HepG2 (cell line): ENCODE data around the gene GRIP1.

ENCODE experiments used
- ARNT2 ChIP-seq: sonication (generic); formaldehyde crosslinking; IDR thresholded peaks from 2 replicates; pipeline ENCODE4 v1.8.0; 2022; ENCODE audit warnings: mild to moderate bottlenecking, low read depth, missing genetic modification reagents, moderate library complexity
- CCDC6 ChIP-seq: sonication (generic); formaldehyde crosslinking; IDR thresholded peaks from 2 replicates; pipeline ENCODE4 v1.8.1; 2022; ENCODE audit warnings: mild to moderate bottlenecking, missing genetic modification reagents, moderate library complexity
- CTCF ChIP-seq: sonication (generic); formaldehyde crosslinking; IDR thresholded peaks from 2 replicates; pipeline ENCODE4 v1.5.0; 2020; ENCODE audit warnings: mild to moderate bottlenecking, missing genetic modification reagents, moderate library complexity
- GABPA ChIP-seq, 2 experiments: IDR thresholded peaks; 2 replicates each; pipeline ENCODE4 v1.6.1; 2011 to 2016; ENCODE audit warnings: low read depth in 2 of 2, low read length in 1 of 2, missing biosample characterization in 1 of 2, missing genetic modification characterization in 1 of 2
- NCOA1 ChIP-seq: sonication (generic); formaldehyde crosslinking; IDR thresholded peaks from 2 replicates; pipeline ENCODE4 v1.9.0; 2021; ENCODE audit warnings: missing genetic modification reagents
- SIN3A ChIP-seq: IDR thresholded peaks from 2 replicates; pipeline ENCODE4 v1.6.1; 2011; ENCODE audit warnings: low read depth, mild to moderate bottlenecking, control low read depth, low read length, borderline replicate concordance
- TCF12 ChIP-seq, 2 experiments: fragments of 450-650 bp in 1 of 2; sonication (generic) in 1 of 2; formaldehyde crosslinking in 1 of 2; IDR thresholded peaks; 2 replicates each; pipeline versions ENCODE4 v1.6.1 to v1.8.0; 2017 to 2022; ENCODE audit warnings: antibody characterized with exemption in 1 of 2, mild to moderate bottlenecking in 1 of 2, missing genetic modification reagents in 1 of 2, moderate library complexity in 1 of 2
- ZFP36 ChIP-seq: fragments of 150-350 bp; IDR thresholded peaks from 2 replicates; pipeline ENCODE4 v1.6.1; 2018; ENCODE audit warnings: borderline replicate concordance, low read length, low read depth; ENCODE audit not compliant: partially characterized antibody
- ZNF274 ChIP-seq: sonication (generic); formaldehyde crosslinking; IDR thresholded peaks from 2 replicates; pipeline ENCODE4 v1.5.1; 2020; ENCODE audit warnings: mild to moderate bottlenecking, missing genetic modification reagents
- ZNF562 ChIP-seq: sonication (generic); formaldehyde crosslinking; IDR thresholded peaks from 2 replicates; pipeline ENCODE4 v1.8.0; 2022; ENCODE audit warnings: missing genetic modification reagents, borderline replicate concordance
- TF ChIP-seq, protein P1 (sequence below): sonication (generic); formaldehyde crosslinking; IDR thresholded peaks from 2 replicates; pipeline ENCODE4 v1.5.1; 2020; ENCODE audit warnings: mild to moderate bottlenecking, missing genetic modification reagents

DNA sequence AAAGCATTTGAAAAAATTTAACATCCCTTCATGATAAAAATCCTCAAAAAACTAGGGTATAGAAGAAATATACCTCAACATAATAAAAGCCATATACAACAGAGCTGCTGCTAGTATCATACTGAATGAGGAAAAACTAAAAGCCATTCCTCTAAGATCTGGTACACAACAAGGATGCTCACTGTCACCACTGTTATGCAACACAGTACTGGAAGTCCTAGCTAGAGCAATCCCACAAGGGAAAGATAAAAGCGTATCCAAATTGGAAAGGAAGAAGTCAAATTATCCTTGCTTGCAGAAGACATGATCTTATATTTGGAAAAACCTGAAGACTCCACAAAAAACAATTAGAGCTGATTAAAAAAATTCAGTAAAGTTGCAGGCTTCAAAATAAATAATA lies 261.7 kb downstream of the GRIP1 start:
- TF ChIP-seq CTCF: no peak
- TF ChIP-seq, protein P1, sequence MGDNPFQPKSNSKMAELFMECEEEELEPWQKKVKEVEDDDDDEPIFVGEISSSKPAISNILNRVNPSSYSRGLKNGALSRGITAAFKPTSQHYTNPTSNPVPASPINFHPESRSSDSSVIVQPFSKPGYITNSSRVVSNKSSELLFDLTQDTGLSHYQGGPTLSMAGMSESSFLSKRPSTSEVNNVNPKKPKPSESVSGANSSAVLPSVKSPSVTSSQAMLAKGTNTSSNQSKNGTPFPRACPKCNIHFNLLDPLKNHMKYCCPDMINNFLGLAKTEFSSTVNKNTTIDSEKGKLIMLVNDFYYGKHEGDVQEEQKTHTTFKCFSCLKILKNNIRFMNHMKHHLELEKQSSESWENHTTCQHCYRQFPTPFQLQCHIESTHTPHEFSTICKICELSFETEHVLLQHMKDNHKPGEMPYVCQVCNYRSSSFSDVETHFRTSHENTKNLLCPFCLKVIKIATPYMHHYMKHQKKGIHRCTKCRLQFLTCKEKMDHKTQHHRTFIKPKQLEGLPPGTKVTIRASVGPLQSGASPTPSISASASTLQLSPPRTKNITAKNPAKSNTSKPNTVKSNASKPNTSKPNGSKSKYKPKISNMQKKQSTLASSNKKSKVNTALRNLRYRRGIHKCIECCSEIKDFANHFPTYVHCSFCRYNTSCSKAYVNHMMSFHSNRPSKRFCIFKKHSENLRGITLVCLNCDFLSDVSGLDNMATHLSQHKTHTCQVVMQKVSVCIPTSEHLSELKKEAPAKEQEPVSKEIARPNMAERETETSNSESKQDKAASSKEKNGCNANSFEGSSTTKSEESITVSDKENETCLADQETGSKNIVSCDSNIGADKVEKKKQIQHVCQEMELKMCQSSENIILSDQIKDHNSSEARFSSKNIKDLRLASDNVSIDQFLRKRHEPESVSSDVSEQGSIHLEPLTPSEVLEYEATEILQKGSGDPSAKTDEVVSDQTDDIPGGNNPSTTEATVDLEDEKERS: no peak
- no peak for TF ChIP-seq GABPA (IDR thresholded peaks at IDR 0.05; ENCODE audit: low read depth, low read length)
- no peak for TF ChIP-seq GABPA (CRISPR knock-in tag; IDR thresholded peaks at IDR 0.05; ENCODE audit: low read depth)
- TF ChIP-seq NCOA1: no peak
- no peak for TF ChIP-seq ARNT2 (CRISPR knock-in tag)
- no peak for TF ChIP-seq TCF12 (IDR thresholded peaks at IDR 0.05)
- no peak for TF ChIP-seq TCF12 (CRISPR knock-in tag; IDR thresholded peaks at IDR 0.05)
- no peak for TF ChIP-seq ZNF562 (CRISPR knock-in tag)
- no peak for TF ChIP-seq ZFP36
- no peak for TF ChIP-seq SIN3A
- TF ChIP-seq ZNF274 (CRISPR knock-in tag): no peak
- TF ChIP-seq CCDC6 (CRISPR knock-in tag): no peak
